Amniotic epithelial cell (primary cell): ENCODE results near the gene NGFR.

Source experiments
- DNase-seq: peaks from one replicate; pipeline ENCODE4 v3.0.0-alpha.2; 2010; ENCODE audit warnings: low read depth

NGFR gene

DNA sequence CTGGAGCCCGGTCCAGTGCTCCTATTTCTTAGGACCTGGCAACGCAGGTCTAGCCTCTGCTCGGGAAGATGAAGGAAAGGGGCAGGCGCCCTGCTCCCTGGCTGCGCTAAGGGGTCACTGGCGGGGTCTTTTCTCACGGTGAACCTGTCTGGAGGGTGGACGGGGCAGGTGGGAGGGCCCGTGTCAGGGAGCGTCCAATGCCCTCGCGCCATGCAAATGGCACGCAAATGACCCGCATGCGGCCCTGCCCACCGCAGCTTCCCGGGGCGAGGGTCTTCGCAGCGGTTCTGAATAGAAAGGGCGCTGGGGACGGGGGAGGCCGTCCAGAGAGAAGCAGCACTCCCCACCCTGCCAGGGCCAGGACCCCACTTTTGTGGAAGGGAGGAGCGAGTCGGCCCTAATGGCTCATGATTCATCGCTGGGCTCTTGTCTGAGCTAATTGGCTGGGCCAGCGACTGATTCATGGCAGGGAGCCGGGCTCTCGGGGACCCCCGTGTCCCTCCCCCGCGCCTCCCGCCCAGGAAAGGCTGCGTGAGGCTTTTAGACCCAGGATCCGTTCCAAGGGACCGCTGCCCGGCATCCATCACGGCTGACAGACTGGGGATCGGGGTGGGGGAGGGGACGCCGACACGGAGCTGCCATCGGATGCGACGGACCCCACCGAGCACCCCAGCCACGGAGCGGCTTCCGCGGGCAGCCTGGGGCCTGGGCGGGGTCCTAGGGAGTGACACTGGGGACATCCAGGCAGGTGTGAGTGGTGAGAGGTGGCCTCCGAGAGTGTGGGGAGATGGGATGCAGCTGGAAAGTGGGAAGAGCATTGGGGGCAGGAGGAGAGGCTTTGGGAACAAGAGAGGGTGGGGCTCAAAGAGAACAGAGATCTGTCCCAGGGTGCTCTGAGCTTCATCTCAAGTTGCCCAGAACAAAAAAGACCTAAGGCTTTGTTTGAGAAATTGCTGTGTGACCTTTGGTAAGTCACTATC, 25.0 kb upstream of the NGFR start:
- peak; percentile 13 for DNase-seq

GRCh38 chr17:49471089-49471683, 23.9 kb upstream of the NGFR start:
- peak; percentile 21 for DNase-seq

DNA sequence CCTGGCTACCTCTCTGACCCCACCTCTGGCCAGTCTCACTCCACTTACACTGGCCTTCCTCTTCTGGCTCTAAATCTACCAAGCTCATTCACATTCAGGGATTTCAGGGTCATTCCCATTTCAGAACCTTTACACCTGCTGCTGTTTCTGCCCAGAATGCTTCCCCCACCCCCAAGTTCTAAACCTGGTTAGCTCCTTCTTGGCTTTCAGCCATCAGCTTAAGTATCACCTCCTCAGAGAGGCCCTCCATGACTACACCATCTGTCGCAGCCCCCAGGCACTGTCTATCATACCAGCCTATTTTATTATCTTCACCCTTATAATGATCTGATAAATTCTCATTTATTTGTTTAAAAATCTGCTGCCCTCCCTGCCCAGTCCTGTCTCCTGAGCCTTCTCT, 23.3 kb upstream of the NGFR start:
- DNase-seq, result no peak

GRCh38 chr17:49472527-49472926, 22.6 kb upstream of the NGFR start:
- DNase-seq, result no peak

DNA sequence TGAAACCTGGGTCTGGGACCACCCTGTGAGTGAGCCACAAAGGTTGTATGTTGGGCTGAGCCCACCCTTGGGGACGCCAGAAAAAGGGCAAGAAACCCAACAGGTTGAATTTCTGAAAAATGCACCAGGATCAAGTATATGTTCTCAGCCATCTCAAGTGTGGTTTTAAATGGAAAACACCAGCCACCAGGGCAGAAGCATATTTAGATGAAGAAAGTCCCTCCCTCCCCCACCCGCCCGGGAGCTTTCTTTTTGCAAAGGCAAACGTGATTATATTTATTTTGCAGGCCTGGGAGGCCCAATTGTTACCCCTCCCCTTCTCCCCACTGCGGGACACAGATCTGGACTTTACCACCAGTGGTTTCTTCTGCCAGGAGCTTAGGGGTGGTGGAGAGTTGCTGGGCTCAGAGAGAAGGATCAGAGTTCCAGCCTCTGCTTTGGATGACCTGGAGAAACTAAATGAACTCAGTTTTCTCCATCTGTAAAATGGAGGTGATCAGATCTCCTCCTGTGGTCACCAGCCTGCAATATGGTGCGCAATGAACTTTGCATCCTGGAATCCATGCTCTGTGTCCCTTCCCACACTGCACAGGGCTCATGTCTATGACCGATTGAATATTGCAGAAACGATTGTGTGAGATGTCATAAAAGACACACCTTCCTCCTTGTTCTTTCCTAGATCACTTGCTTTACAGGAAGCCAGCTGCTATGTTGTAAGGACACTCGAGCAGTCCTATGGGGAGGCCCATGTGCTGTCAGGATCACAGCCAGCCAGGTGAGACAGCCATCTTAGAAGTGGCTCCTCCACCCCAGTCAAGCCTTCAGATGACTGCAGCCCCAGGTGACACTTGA, 21.0 kb upstream of the NGFR start:
- DNase-seq, result no peak

DNA sequence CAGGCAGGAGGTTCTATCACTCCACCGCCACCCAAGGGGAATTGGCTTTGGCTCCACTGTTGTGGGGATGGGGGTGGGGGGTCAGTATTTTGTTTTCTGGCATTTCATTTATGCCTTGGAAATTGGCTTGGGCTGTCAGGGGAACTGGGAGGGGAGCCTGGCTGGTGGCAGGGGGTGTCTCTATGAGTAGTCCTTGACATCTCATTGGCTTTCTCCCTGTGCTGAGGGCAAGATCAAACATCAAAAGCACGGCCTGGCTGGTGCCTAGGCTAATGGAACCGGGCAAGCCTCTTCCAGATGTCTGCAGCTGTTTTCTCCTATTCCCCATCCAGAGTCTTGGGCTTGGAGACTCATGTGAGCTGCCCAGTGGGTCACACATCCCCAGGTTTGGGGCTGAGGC, 17.4 kb upstream of the NGFR start:
- no peak for DNase-seq

GRCh38 chr17:49480836-49481615, 14.1 kb upstream of the NGFR start:
- no peak for DNase-seq

DNA sequence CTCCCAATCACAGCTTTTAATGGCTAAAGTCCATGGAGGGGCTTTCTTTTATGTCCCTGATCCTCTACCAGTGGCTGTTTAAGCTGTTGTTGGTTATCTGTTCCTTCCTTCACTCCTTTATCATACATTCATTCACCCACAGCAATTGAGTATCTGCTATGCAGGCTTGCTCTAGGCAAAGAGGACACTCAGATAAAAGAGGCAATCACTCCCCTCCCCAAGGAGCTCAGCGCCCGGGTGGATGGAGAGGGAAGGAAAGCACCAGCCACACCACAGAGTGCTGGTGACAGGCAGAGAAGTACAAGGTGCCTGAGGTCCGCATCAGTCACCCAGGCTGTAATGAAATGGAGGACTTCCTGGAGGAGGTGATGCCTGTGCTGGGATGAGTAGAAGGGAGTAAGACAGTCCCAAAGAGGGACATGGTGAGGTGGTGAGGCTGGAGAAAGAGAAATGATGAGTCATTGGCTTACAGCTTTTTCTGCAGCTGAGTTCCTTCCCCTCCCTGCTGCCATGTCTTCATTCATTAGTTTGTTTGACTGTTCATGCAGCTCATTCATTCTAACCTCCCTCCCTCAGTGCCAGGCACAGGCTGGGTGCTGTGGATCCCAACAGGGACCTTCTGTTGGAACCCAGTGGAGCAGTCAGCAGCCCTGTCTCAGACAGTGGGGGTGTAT, 12.8 kb upstream of the NGFR start:
- DNase-seq, result peak; percentile 43

GRCh38 chr17:49483599-49484509, 11.2 kb upstream of the NGFR start:
- DNase-seq, result no peak

DNA sequence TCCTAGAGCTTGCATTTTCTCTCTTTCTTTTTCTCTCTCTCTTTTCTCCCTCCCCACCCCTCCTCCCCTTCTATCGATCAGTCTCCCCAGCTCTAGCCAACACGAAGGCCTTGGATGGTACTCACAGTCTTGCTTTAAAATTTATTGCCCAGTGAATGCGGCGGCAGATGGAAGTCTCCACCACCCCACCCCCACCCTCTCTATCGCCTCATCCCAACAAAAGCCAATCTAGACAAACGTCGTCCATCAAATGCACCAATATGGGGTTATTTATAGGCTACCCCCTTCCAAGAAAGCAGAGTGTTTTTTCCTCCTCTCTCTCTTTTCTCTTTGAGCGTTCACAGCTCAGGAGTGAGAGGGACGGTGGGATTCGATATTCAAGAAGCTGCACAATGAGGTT, 10.5 kb upstream of the NGFR start:
- DNase-seq, result no peak

- no peak for DNase-seq
Observed at GRCh38 chr17:49486012-49486641, 9.0 kb upstream of the NGFR start.

GRCh38 chr17:49487183-49487582, 7.9 kb upstream of the NGFR start:
- no peak for DNase-seq

GRCh38 chr17:49488612-49489011, 6.5 kb upstream of the NGFR start:
- no peak for DNase-seq

- DNase-seq, result no peak
Observed at GRCh38 chr17:49489348-49489747, 5.7 kb upstream of the NGFR start.

GRCh38 chr17:49490276-49490675, 4.8 kb upstream of the NGFR start:
- no peak for DNase-seq

DNA sequence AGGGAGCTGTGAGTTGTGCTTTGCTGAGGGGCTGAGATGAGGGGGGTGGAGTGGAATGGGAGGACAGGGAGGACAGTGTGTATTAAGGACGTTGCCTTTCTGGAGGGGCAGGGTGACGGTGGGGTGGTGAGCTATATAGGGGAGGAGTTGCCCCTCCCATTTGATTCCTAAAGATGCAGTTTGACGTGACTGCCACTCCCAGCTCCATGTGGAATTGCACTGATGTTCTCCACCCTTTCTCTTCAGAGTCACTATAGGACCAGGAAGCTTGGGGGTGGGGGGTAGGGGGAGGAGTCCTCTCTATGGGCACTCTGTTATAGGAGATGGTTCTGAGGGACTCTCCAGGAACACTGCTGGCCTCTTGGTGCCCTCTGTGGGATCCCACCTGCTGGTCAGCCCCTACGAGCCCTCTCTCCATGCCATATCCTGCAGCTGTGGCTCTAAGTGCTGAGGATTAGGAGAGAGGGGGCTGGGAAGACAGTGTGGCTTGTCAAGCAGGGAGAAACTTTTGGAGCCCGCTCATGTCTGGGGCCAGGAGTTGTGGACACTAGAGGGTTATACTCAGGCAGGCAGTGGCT, 3.8 kb upstream of the NGFR start:
- no peak for DNase-seq

GRCh38 chr17:49494399-49494985, 601 bp upstream of the NGFR start:
- DNase-seq, result no peak

GRCh38 chr17:49495842-49496182, 719 bp downstream of the NGFR start:
- DNase-seq, result no peak
